Measurements from ENCODE around the gene SRSF8. TPM values are rescaled to one million over a fixed set of nuclear protein-coding genes. Genes with fewer than 3 reads are reported as not detected.

Gene SRSF8
- total and polyA plus RNA-seq, 2 donors from 2014 or later = 45.6 to 64.2 TPM

- no peak for DNase-seq
- peaks cover 10 to 16% (median 16%) of the 10 kb centered on the region in 3 donors for H3K4me1 ChIP-seq (ENCODE audit: control insufficient read depth in 2 of 3, insufficient read depth in 2 of 3, low read depth in 1 of 3, low read length in 3 of 3)
- FAIRE-seq = no peak
- TF ChIP-seq CTCF (IDR thresholded peaks at IDR 0.05; ENCODE audit: borderline replicate concordance, extremely low read depth, insufficient read depth) = no peak
- H3K27ac ChIP-seq (ENCODE audit: low read depth in 2 of 2, low read length in 2 of 2) = no peak overlapping the region
- intact Hi-C loops (cut with DNase I) = loop anchor here (10.0 kb wide), 1 partner anchor 64 kb away; no protein-coding TSS in a partner anchor
- H3K9ac ChIP-seq (ENCODE audit: low read length in 3 of 3) = no peak overlapping the region
- no peaks in the 10 kb centered on the region for H3K9me3 ChIP-seq (ENCODE audit: control insufficient read depth in 2 of 3, insufficient read depth in 1 of 3, low read length in 3 of 3)
- no peaks in the 10 kb centered on the region for H3K27me3 ChIP-seq (ENCODE audit: control insufficient read depth, insufficient read depth, low read length)
- H3K4me3 ChIP-seq (ENCODE audit: low read length in 3 of 3) = no peak overlapping the region
- peaks cover 0 to 2% (median 0%) of the 10 kb centered on the region in 3 donors for H3K36me3 ChIP-seq (ENCODE audit: control insufficient read depth in 2 of 3, insufficient read depth in 3 of 3, low read length in 3 of 3)
These were observed 3.8 kb downstream of the SRSF8 start for GRCh38 chr11:95070471-95070870.

- peaks cover 0 to 2% (median 0%) of the 10 kb centered on the region in 3 donors for H3K36me3 ChIP-seq (ENCODE audit: control insufficient read depth in 2 of 3, insufficient read depth in 3 of 3, low read length in 3 of 3)
- H3K9me3 ChIP-seq (ENCODE audit: control insufficient read depth in 2 of 3, insufficient read depth in 1 of 3, low read length in 3 of 3) = no peaks in the 10 kb centered on the region
- intact Hi-C loops (cut with DNase I) = loop anchor here (10.0 kb wide), 1 partner anchor 62 kb away; no protein-coding TSS in a partner anchor
- TF ChIP-seq CTCF (IDR thresholded peaks at IDR 0.05; ENCODE audit: borderline replicate concordance, extremely low read depth, insufficient read depth) = no peak
- no peak overlapping the region for H3K9ac ChIP-seq (ENCODE audit: low read length in 3 of 3)
- FAIRE-seq = no peak
- H3K27me3 ChIP-seq (ENCODE audit: control insufficient read depth, insufficient read depth, low read length) = no peaks in the 10 kb centered on the region
- H3K4me1 ChIP-seq (ENCODE audit: control insufficient read depth in 2 of 3, insufficient read depth in 2 of 3, low read depth in 1 of 3, low read length in 3 of 3) = peaks cover 14 to 27% (median 16%) of the 10 kb centered on the region in 3 donors
- no peak overlapping the region for H3K4me3 ChIP-seq (ENCODE audit: low read length in 3 of 3)
- DNase-seq = no peak
- no peak overlapping the region for H3K27ac ChIP-seq (ENCODE audit: low read depth in 2 of 2, low read length in 2 of 2)
These were observed 6.2 kb downstream of the SRSF8 start for GRCh38 chr11:95072948-95073347.

- Histone ChIP-seq H3K4me1 (ENCODE audit: control insufficient read depth in 2 of 3, insufficient read depth in 2 of 3, low read depth in 1 of 3, low read length in 3 of 3) (peaks cover 11 to 21% (median 16%) of the 10 kb centered on the region in 3 donors), H3K36me3 (ENCODE audit: control insufficient read depth in 2 of 3, insufficient read depth in 3 of 3, low read length in 3 of 3) (peaks cover 0 to 2% (median 0%) of the 10 kb centered on the region in 3 donors), H3K9me3 (ENCODE audit: control insufficient read depth in 2 of 3, insufficient read depth in 1 of 3, low read length in 3 of 3) (no peaks in the 10 kb centered on the region), H3K27me3 (ENCODE audit: control insufficient read depth, insufficient read depth, low read length) (no peaks in the 10 kb centered on the region), H3K4me3 (ENCODE audit: low read length in 3 of 3) (no peak overlapping the region), H3K27ac (ENCODE audit: low read depth in 2 of 2, low read length in 2 of 2) (peak overlapping the region; percentile 16 to 76), H3K9ac (ENCODE audit: low read length in 3 of 3) (peak overlapping the region in 1 of 3 donors; percentile 21)
- no peak for TF ChIP-seq CTCF (IDR thresholded peaks at IDR 0.05; ENCODE audit: borderline replicate concordance, extremely low read depth, insufficient read depth)
- DNase-seq (peak in 2 of 5 donors; percentile 36 to 94), FAIRE-seq (no peak)
- intact Hi-C loops (cut with DNase I) = loop anchor here (10.0 kb wide), 1 partner anchor 60 kb away; no protein-coding TSS in a partner anchor
These were observed 8.3 kb downstream of the SRSF8 start for GRCh38 chr11:95074792-95075563.

Measured in kidney (tissue), 14 donors.